ENCODE data around the gene SVOPL. TPM values are rescaled to one million over a fixed set of nuclear protein-coding genes. Genes with fewer than 3 reads are reported as not detected.

The SVOPL gene
- total RNA-seq, 1 experiment from 2014 or later, result not detected

GRCh38 chr7:138568655-138569054 is 132.5 kb downstream of the SVOPL start:
- H3K9me3 ChIP-seq (ENCODE audit: control insufficient read depth in 1 of 2, insufficient read depth in 1 of 2, low read depth in 1 of 2, low read length in 2 of 2), result peaks cover 7 to 9% of the 10 kb centered on the region in 2 experiments; a peak in 3 of 4 replicates
- H3K4me2 ChIP-seq (ENCODE audit: low read length), result no peak overlapping the region
- no peaks in the 10 kb centered on the region for H3K27me3 ChIP-seq (ENCODE audit: insufficient read depth, low read length)
- DNase-seq (ENCODE audit: low read depth, low spot score) (no peak), ATAC-seq (no peak)
- no peak overlapping the region for H3K9ac ChIP-seq (ENCODE audit: low read length)
- H3K9me2 ChIP-seq (ENCODE audit: insufficient read depth), result no peaks in the 10 kb centered on the region
- no peaks in the 10 kb centered on the region for H4K20me1 ChIP-seq (ENCODE audit: insufficient read depth)
- no peak overlapping the region for H3K27ac ChIP-seq (ENCODE audit: low read depth, low read length)
- ChIA-PET POLR2A (no interaction called here), CTCF (no interaction called here), RAD21 (ENCODE audit: low non-redundant PET in 1 of 2, low total read pairs in 2 of 2, uncharacterized antibody in 2 of 2, unreplicated experiment in 2 of 2) (interaction anchor here in 1 of 2 experiments (0.6 kb wide), 1 partner anchor 229 kb away, joined by 7 read pairs; no protein-coding TSS in a partner anchor)
- TF ChIP-seq JUND (IDR thresholded peaks at IDR 0.05) (no peak), CTCF (IDR thresholded peaks at IDR 0.05 in 2 of 3, conservative IDR thresholded peaks at IDR 0.05 in 1 of 3; ENCODE audit: borderline replicate concordance in 1 of 3, insufficient read depth in 1 of 3, low read depth in 2 of 3, low read length in 2 of 3) (no peak), ZNF274 (IDR thresholded peaks at IDR 0.05; ENCODE audit: low read depth, low read length) (no peak), FOSL1 (IDR thresholded peaks at IDR 0.05; ENCODE audit: low read depth) (no peak), ELF1 (IDR thresholded peaks at IDR 0.05; ENCODE audit: borderline replicate concordance, low read depth) (no peak), RAD21 (IDR thresholded peaks at IDR 0.05; ENCODE audit: low read depth) (no peak)
- no peaks in the 10 kb centered on the region for H3K4me1 ChIP-seq (ENCODE audit: control insufficient read depth in 1 of 2, insufficient read depth in 2 of 2, low read length in 2 of 2)
- H2AFZ ChIP-seq (ENCODE audit: low read depth, low read length, poor library complexity, severe bottlenecking), result no peak overlapping the region
- peaks cover 0 to 4% of the 10 kb centered on the region in 2 experiments; a peak in 1 of 4 replicates for H3K36me3 ChIP-seq (ENCODE audit: control insufficient read depth in 1 of 2, insufficient read depth in 2 of 2, low read length in 2 of 2)
- H3K79me2 ChIP-seq (ENCODE audit: insufficient read depth, low read length), result no peaks in the 10 kb centered on the region
- H3K4me3 ChIP-seq (replicated peaks in 1 of 2; ENCODE audit: low read depth in 1 of 2, low read length in 2 of 2), result no peak overlapping the region
- intact Hi-C loops (cut with micrococcal nuclease), result no loop called here
- no TSS peak for BruUV-seq (replicated peaks)

- Histone ChIP-seq H4K20me1 (ENCODE audit: insufficient read depth) (no peaks in the 10 kb centered on the region), H3K4me1 (ENCODE audit: control insufficient read depth in 1 of 2, insufficient read depth in 2 of 2, low read length in 2 of 2) (no peaks in the 10 kb centered on the region), H3K36me3 (ENCODE audit: control insufficient read depth in 1 of 2, insufficient read depth in 2 of 2, low read length in 2 of 2) (peaks cover 0 to 7% of the 10 kb centered on the region in 2 experiments; a peak in 1 of 4 replicates), H3K4me2 (ENCODE audit: low read length) (no peak overlapping the region), H3K27ac (ENCODE audit: low read depth, low read length) (no peak overlapping the region), H3K9ac (ENCODE audit: low read length) (no peak overlapping the region), H3K9me2 (ENCODE audit: insufficient read depth) (no peaks in the 10 kb centered on the region), H3K27me3 (ENCODE audit: insufficient read depth, low read length) (no peaks in the 10 kb centered on the region), H3K9me3 (ENCODE audit: control insufficient read depth in 1 of 2, insufficient read depth in 1 of 2, low read depth in 1 of 2, low read length in 2 of 2) (peaks cover 7 to 9% of the 10 kb centered on the region in 2 experiments; a peak in 3 of 4 replicates), H3K79me2 (ENCODE audit: insufficient read depth, low read length) (no peaks in the 10 kb centered on the region), H2AFZ (ENCODE audit: low read depth, low read length, poor library complexity, severe bottlenecking) (no peak overlapping the region), H3K4me3 (replicated peaks in 1 of 2; ENCODE audit: low read depth in 1 of 2, low read length in 2 of 2) (no peak overlapping the region)
- CTCF ChIA-PET, result no interaction called here
- ATAC-seq, result no peak
- POLR2A ChIA-PET, result no interaction called here
- RAD21 ChIA-PET (ENCODE audit: low non-redundant PET in 1 of 2, low total read pairs in 2 of 2, uncharacterized antibody in 2 of 2, unreplicated experiment in 2 of 2), result no interaction called here
- intact Hi-C loops (cut with micrococcal nuclease), result no loop called here
- peak; percentile 95 for TF ChIP-seq CBX3 (IDR thresholded peaks at IDR 0.05; ENCODE audit: low read depth)
- no peak for TF ChIP-seq ELF1 (IDR thresholded peaks at IDR 0.05; ENCODE audit: borderline replicate concordance, low read depth)
- no peak for TF ChIP-seq POLR2A (IDR thresholded peaks at IDR 0.05; ENCODE audit: borderline replicate concordance, extremely low read depth, insufficient read depth, insufficient read length)
- no peak for TF ChIP-seq SP1 (IDR thresholded peaks at IDR 0.05; ENCODE audit: low read depth)
- DNase-seq (ENCODE audit: low read depth, low spot score), result peak; percentile 7
- no TSS peak for BruUV-seq (replicated peaks)
These were observed 135.6 kb downstream of the SVOPL start for GRCh38 chr7:138565451-138566114.

Data from HCT116 (cell line).